Ishikawa (cell line): ENCODE data around the gene NGDN.

ENCODE experiments used
- CEBPB ChIP-seq: IDR thresholded peaks from 2 replicates; pipeline ENCODE4 v1.6.1; 2012
- CREB1 ChIP-seq: IDR thresholded peaks from 2 replicates; pipeline ENCODE4 v1.6.1; 2012; ENCODE audit warnings: low read depth
- EP300 ChIP-seq: IDR thresholded peaks from 2 replicates; pipeline ENCODE4 v1.6.1; 2012; ENCODE audit warnings: borderline replicate concordance
- FOXM1 ChIP-seq: IDR thresholded peaks from 2 replicates; pipeline ENCODE4 v1.6.1; 2012; ENCODE audit warnings: low read depth, borderline replicate concordance
- MAX ChIP-seq: IDR thresholded peaks from 2 replicates; pipeline ENCODE4 v1.6.1; 2012
- NFIC ChIP-seq: IDR thresholded peaks from 2 replicates; pipeline ENCODE4 v1.6.1; 2012
- RAD21 ChIP-seq: IDR thresholded peaks from 2 replicates; pipeline ENCODE4 v1.6.1; 2012; ENCODE audit warnings: low read depth
- TAF1 ChIP-seq: IDR thresholded peaks from 2 replicates; pipeline ENCODE4 v1.6.1; 2012; ENCODE audit warnings: low read depth, mild to moderate bottlenecking
- TCF12 ChIP-seq: IDR thresholded peaks from 2 replicates; pipeline ENCODE4 v1.6.1; 2012; ENCODE audit warnings: low read depth
- YY1 ChIP-seq: IDR thresholded peaks from 2 replicates; pipeline ENCODE4 v1.6.1; 2012; ENCODE audit warnings: low read depth
- ZBTB7A ChIP-seq: IDR thresholded peaks from 2 replicates; pipeline ENCODE4 v1.6.1; 2012; ENCODE audit warnings: low read depth
- TF ChIP-seq, protein P1 (sequence below): IDR thresholded peaks from 2 replicates; pipeline ENCODE4 v1.6.1; 2012; ENCODE audit warnings: low read depth, mild to moderate bottlenecking

GRCh38 chr14:23430016-23430722 is 39.3 kb upstream of the NGDN start:
- TF ChIP-seq YY1 (no peak), TCF12 (no peak), EP300 (no peak), NFIC (no peak), RAD21 (no peak), FOXM1 (no peak), CREB1 (no peak), MAX (no peak), CEBPB (no peak), ZBTB7A (no peak), TAF1 (no peak)
- TF ChIP-seq, protein P1, sequence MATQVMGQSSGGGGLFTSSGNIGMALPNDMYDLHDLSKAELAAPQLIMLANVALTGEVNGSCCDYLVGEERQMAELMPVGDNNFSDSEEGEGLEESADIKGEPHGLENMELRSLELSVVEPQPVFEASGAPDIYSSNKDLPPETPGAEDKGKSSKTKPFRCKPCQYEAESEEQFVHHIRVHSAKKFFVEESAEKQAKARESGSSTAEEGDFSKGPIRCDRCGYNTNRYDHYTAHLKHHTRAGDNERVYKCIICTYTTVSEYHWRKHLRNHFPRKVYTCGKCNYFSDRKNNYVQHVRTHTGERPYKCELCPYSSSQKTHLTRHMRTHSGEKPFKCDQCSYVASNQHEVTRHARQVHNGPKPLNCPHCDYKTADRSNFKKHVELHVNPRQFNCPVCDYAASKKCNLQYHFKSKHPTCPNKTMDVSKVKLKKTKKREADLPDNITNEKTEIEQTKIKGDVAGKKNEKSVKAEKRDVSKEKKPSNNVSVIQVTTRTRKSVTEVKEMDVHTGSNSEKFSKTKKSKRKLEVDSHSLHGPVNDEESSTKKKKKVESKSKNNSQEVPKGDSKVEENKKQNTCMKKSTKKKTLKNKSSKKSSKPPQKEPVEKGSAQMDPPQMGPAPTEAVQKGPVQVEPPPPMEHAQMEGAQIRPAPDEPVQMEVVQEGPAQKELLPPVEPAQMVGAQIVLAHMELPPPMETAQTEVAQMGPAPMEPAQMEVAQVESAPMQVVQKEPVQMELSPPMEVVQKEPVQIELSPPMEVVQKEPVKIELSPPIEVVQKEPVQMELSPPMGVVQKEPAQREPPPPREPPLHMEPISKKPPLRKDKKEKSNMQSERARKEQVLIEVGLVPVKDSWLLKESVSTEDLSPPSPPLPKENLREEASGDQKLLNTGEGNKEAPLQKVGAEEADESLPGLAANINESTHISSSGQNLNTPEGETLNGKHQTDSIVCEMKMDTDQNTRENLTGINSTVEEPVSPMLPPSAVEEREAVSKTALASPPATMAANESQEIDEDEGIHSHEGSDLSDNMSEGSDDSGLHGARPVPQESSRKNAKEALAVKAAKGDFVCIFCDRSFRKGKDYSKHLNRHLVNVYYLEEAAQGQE = no peak
